BJ (cell line): Measurements from ENCODE around the gene MXD3. TPM values are rescaled to one million over a fixed set of nuclear protein-coding genes. Genes with fewer than 3 reads are reported as not detected.

ENCODE experiments used
- CTCF ChIA-PET: fragments of 350-600 bp; formaldehyde crosslinking; extraction: SDS; loops from one replicate; lab custom pipeline; 2021; ENCODE audit warnings: antibody characterized with exemption, inconsistent platforms; lab: Yijun Ruan, JAX
- POLR2A ChIA-PET: fragments of 300-600 bp; sonication (Branson Sonifier 250); formaldehyde crosslinking; extraction: SDS; loops from one replicate; lab custom pipeline; 2021; ENCODE audit warnings: antibody characterized with exemption; lab: Charles Lee
- DNase-seq: peaks from one replicate; pipeline ENCODE4 v3.0.0-alpha.2; 2011; ENCODE audit warnings: low read depth
- H3K27me3 ChIP-seq: 2 replicates; pipeline ENCODE4 v1.6.0; 2011; ENCODE audit warnings: low read length; ENCODE audit not compliant: control insufficient read depth, insufficient read depth
- H3K36me3 ChIP-seq: 2 replicates; pipeline ENCODE4 v1.5.1; 2011; ENCODE audit warnings: low read length; ENCODE audit not compliant: control insufficient read depth, insufficient read depth
- H3K4me3 ChIP-seq: 2 replicates; pipeline ENCODE4 v1.5.1; 2011; ENCODE audit warnings: low read depth, mild to moderate bottlenecking, control low read depth, low read length
- CTCF ChIP-seq: IDR thresholded peaks from 2 replicates; pipeline ENCODE4 v1.5.1; 2011; ENCODE audit warnings: low read depth, mild to moderate bottlenecking, control low read depth, inconsistent platforms, low read length, moderate library complexity; ENCODE audit not compliant: insufficient read depth
- polyA plus RNA-seq: library from polyadenylated mRNA; depleted of rRNA; stranded (reverse); fragments of >200 nt; gene quantifications from 2 replicates; pipeline ENCODE4 v1.2.3, GENCODE V29; 2011

MXD3 gene
- polyA plus RNA-seq, 1 experiment = 18.1 TPM

GRCh38 chr5:177314376-177315342 lies 3.0 kb upstream of the MXD3 start:
- Histone ChIP-seq H3K4me3 (no peak overlapping the region), H3K27me3 (no peaks in the 10 kb centered on the region), H3K36me3 (peaks cover 2% of the 10 kb centered on the region)
- ChIA-PET POLR2A (no interaction called here), CTCF (interaction anchor here (1.2 to 1.7 kb wide), 3 partner anchors 75 to 201 kb away, joined by 3 to 6 read pairs (median 4); no protein-coding TSS in a partner anchor)
- no peak for DNase-seq
- no peak for TF ChIP-seq CTCF

- Histone ChIP-seq H3K36me3 (peaks cover 4% of the 10 kb centered on the region), H3K4me3 (no peak overlapping the region), H3K27me3 (no peaks in the 10 kb centered on the region)
- TF ChIP-seq CTCF = no peak
- ChIA-PET CTCF (interaction anchor here (0.7 to 6.8 kb wide), 5 partner anchors 72 to 200 kb away, joined by 4 to 38 read pairs (median 6); no protein-coding TSS in a partner anchor), POLR2A (no interaction called here)
- no peak for DNase-seq
These were observed 2.0 kb upstream of the MXD3 start for GRCh38 chr5:177313561-177314259.

GRCh38 chr5:177312649-177313181 lies 1.0 kb upstream of the MXD3 start:
- no peak for TF ChIP-seq CTCF
- no peak for DNase-seq
- ChIA-PET CTCF (interaction anchor here (0.6 to 6.8 kb wide), 4 partner anchors 91 to 188 kb away, joined by 3 to 38 read pairs (median 9); no protein-coding TSS in a partner anchor), POLR2A (no interaction called here)
- Histone ChIP-seq H3K27me3 (no peaks in the 10 kb centered on the region), H3K4me3 (peak overlapping the region; percentile 12; the same call in 1 of the 2 replicates), H3K36me3 (peaks cover 4% of the 10 kb centered on the region)

GRCh38 chr5:177311392-177311722 lies 341 bp downstream of the MXD3 start:
- POLR2A ChIA-PET = no interaction called here
- DNase-seq = no peak
- no peak for TF ChIP-seq CTCF

More at GRCh38 chr5:177311392-177311722, 341 bp downstream of the MXD3 start:
- Histone ChIP-seq H3K27me3 (no peaks in the 10 kb centered on the region), H3K36me3 (peaks cover 5% of the 10 kb centered on the region), H3K4me3 (peak overlapping the region; percentile 66)
- CTCF ChIA-PET = interaction anchor here (3.2 to 6.8 kb wide), 3 partner anchors 142 to 197 kb away, joined by 12 to 38 read pairs (median 34); no protein-coding TSS in a partner anchor
